ENCODE data around the gene NAGLU. TPM values are rescaled to one million over a fixed set of nuclear protein-coding genes. Genes with fewer than 3 reads are reported as not detected.

The NAGLU gene
- total RNA-seq, 2 donors from 2014 or later: 19.6 to 22.1 TPM

GRCh38 chr17:42562388-42563142, 26.5 kb downstream of the NAGLU start:
- Histone ChIP-seq H3K36me3 (peaks cover 19% of the 10 kb centered on the region), H3K4me3 (peak overlapping the region; percentile 71 to 88), H3K4me1 (peaks cover 0 to 42% of the 10 kb centered on the region in 2 donors), H3K27me3 (no peaks in the 10 kb centered on the region), H3K27ac (peak overlapping the region; percentile 80 to 88), H3K9me3 (no peaks in the 10 kb centered on the region)
- DNase-seq (ENCODE audit: low spot score): no peak
- TF ChIP-seq CTCF (IDR thresholded peaks at IDR 0.05): no peak

- no peak for DNase-seq (ENCODE audit: low spot score)
- Histone ChIP-seq H3K4me3 (peak overlapping the region; percentile 71 to 88), H3K36me3 (peaks cover 19% of the 10 kb centered on the region), H3K9me3 (no peaks in the 10 kb centered on the region), H3K4me1 (peaks cover 0 to 48% of the 10 kb centered on the region in 2 donors), H3K27ac (peak overlapping the region in 1 of 2 donors; percentile 88), H3K27me3 (no peaks in the 10 kb centered on the region)
- TF ChIP-seq CTCF (IDR thresholded peaks at IDR 0.05): no peak
Observed at GRCh38 chr17:42563143-42563509, 27.1 kb downstream of the NAGLU start.

GRCh38 chr17:42563543-42563942, 27.5 kb downstream of the NAGLU start:
- Histone ChIP-seq H3K27ac (no peak overlapping the region), H3K4me1 (peaks cover 0 to 52% of the 10 kb centered on the region in 2 donors), H3K9me3 (no peaks in the 10 kb centered on the region), H3K36me3 (peaks cover 21% of the 10 kb centered on the region), H3K4me3 (peak overlapping the region in 1 of 2 donors; percentile 71), H3K27me3 (no peaks in the 10 kb centered on the region)
- no peak for DNase-seq (ENCODE audit: low spot score)
- no peak for TF ChIP-seq CTCF (IDR thresholded peaks at IDR 0.05)

- Histone ChIP-seq H3K36me3 (peaks cover 26% of the 10 kb centered on the region), H3K9me3 (no peaks in the 10 kb centered on the region), H3K4me1 (peaks cover 0 to 56% of the 10 kb centered on the region in 2 donors), H3K27ac (no peak overlapping the region), H3K4me3 (no peak overlapping the region), H3K27me3 (no peaks in the 10 kb centered on the region)
- no peak for TF ChIP-seq CTCF (IDR thresholded peaks at IDR 0.05)
- DNase-seq (ENCODE audit: low spot score): no peak
Observed at GRCh38 chr17:42563950-42564349, 27.9 kb downstream of the NAGLU start.

GRCh38 chr17:42564815-42565522, 28.9 kb downstream of the NAGLU start:
- no peak for TF ChIP-seq CTCF (IDR thresholded peaks at IDR 0.05)
- DNase-seq (ENCODE audit: low spot score): no peak
- Histone ChIP-seq H3K36me3 (peaks cover 36% of the 10 kb centered on the region), H3K27me3 (no peaks in the 10 kb centered on the region), H3K9me3 (no peaks in the 10 kb centered on the region), H3K4me3 (no peak overlapping the region), H3K4me1 (peaks cover 0 to 59% of the 10 kb centered on the region in 2 donors), H3K27ac (no peak overlapping the region)

All from right atrium auricular region (tissue), 2 donors.